ENCODE measurements around the gene CRIM1. TPM values are rescaled to one million over a fixed set of nuclear protein-coding genes. Genes with fewer than 3 reads are reported as not detected.

CRIM1 gene
- total and polyA plus RNA-seq, 5 donors from 2014 or later: 0.15 to 2.7 (median 0.74) TPM

- Mint-ChIP-seq H3K4me1 (peaks cover 0 to 10% (median 7%) of the 10 kb centered on the region in 4 donors), H3K27me3 (no peaks in the 10 kb centered on the region), H3K4me3 (no peak overlapping the region), H3K9me3 (no peaks in the 10 kb centered on the region), H3K36me3 (no peaks in the 10 kb centered on the region), H3K27ac (peak overlapping the region in 1 of 3 donors; percentile 5)
- H3K27me3 ChIP-seq (ENCODE audit: control insufficient read depth, insufficient read depth, low read length): no peaks in the 10 kb centered on the region
- ATAC-seq (ENCODE audit: low read depth in 2 of 2) (no peak), DNase-seq (no peak)
- H3K36me3 ChIP-seq (ENCODE audit: control insufficient read depth, insufficient read depth, low read length): no peaks in the 10 kb centered on the region
- H3K4me1 ChIP-seq (ENCODE audit: control insufficient read depth, insufficient read depth, low read length, poor library complexity, severe bottlenecking): no peaks in the 10 kb centered on the region
- H3K9me3 ChIP-seq (ENCODE audit: control insufficient read depth in 2 of 2, low read length in 2 of 2): no peaks in the 10 kb centered on the region
- no peak overlapping the region for H3K27ac ChIP-seq (ENCODE audit: insufficient read depth, low read length, poor library complexity, severe bottlenecking)
- H3K4me3 ChIP-seq (ENCODE audit: low read depth, low read length): no peak overlapping the region
Observed at GRCh38 chr2:36439084-36439483, 83.5 kb downstream of the CRIM1 start.

GRCh38 chr2:36441065-36441625 lies 85.6 kb downstream of the CRIM1 start:
- H3K36me3 ChIP-seq (ENCODE audit: control insufficient read depth, insufficient read depth, low read length): no peaks in the 10 kb centered on the region
- H3K27me3 Mint-ChIP-seq: no peaks in the 10 kb centered on the region
- H3K27ac ChIP-seq (ENCODE audit: insufficient read depth, low read length, poor library complexity, severe bottlenecking): no peak overlapping the region
- no peaks in the 10 kb centered on the region for H3K4me1 ChIP-seq (ENCODE audit: control insufficient read depth, insufficient read depth, low read length, poor library complexity, severe bottlenecking)
- DNase-seq: no peak
- ATAC-seq (ENCODE audit: low read depth in 2 of 2): no peak
- H3K36me3 Mint-ChIP-seq: no peaks in the 10 kb centered on the region
- H3K9me3 ChIP-seq (ENCODE audit: control insufficient read depth in 2 of 2, low read length in 2 of 2): no peaks in the 10 kb centered on the region
- peaks cover 0 to 10% (median 7%) of the 10 kb centered on the region in 4 donors for H3K4me1 Mint-ChIP-seq
- H3K4me3 ChIP-seq (ENCODE audit: low read depth, low read length): no peak overlapping the region
- H3K27me3 ChIP-seq (ENCODE audit: control insufficient read depth, insufficient read depth, low read length): no peaks in the 10 kb centered on the region
- no peak overlapping the region for H3K4me3 Mint-ChIP-seq
- no peak overlapping the region for H3K27ac Mint-ChIP-seq
- H3K9me3 Mint-ChIP-seq: no peaks in the 10 kb centered on the region

- ATAC-seq (ENCODE audit: low read depth in 2 of 2): no peak
Observed at GRCh38 chr2:36441816-36442215, 86.2 kb downstream of the CRIM1 start.

GRCh38 chr2:36444216-36444936 lies 88.8 kb downstream of the CRIM1 start:
- Histone ChIP-seq H3K36me3 (ENCODE audit: control insufficient read depth, insufficient read depth, low read length) (no peaks in the 10 kb centered on the region), H3K27me3 (ENCODE audit: control insufficient read depth, insufficient read depth, low read length) (no peaks in the 10 kb centered on the region), H3K9me3 (ENCODE audit: control insufficient read depth in 2 of 2, low read length in 2 of 2) (no peaks in the 10 kb centered on the region), H3K27ac (ENCODE audit: insufficient read depth, low read length, poor library complexity, severe bottlenecking) (no peak overlapping the region), H3K4me1 (ENCODE audit: control insufficient read depth, insufficient read depth, low read length, poor library complexity, severe bottlenecking) (no peaks in the 10 kb centered on the region), H3K4me3 (ENCODE audit: low read depth, low read length) (no peak overlapping the region)
- peaks cover 0 to 10% (median 7%) of the 10 kb centered on the region in 4 donors for H3K4me1 Mint-ChIP-seq
- H3K9me3 Mint-ChIP-seq: peaks cover 0 to 1% (median 0%) of the 10 kb centered on the region in 7 donors
- H3K4me3 Mint-ChIP-seq: no peak overlapping the region
- H3K27me3 Mint-ChIP-seq: no peaks in the 10 kb centered on the region
- DNase-seq: no peak
- no peak overlapping the region for H3K27ac Mint-ChIP-seq
- ATAC-seq (ENCODE audit: low read depth in 2 of 2): no peak
- H3K36me3 Mint-ChIP-seq: no peaks in the 10 kb centered on the region

More at GRCh38 chr2:36441816-36442215, 86.2 kb downstream of the CRIM1 start:
- Histone ChIP-seq H3K9me3 (ENCODE audit: control insufficient read depth in 2 of 2, low read length in 2 of 2) (no peaks in the 10 kb centered on the region), H3K4me1 (ENCODE audit: control insufficient read depth, insufficient read depth, low read length, poor library complexity, severe bottlenecking) (no peaks in the 10 kb centered on the region), H3K4me3 (ENCODE audit: low read depth, low read length) (no peak overlapping the region), H3K36me3 (ENCODE audit: control insufficient read depth, insufficient read depth, low read length) (no peaks in the 10 kb centered on the region), H3K27me3 (ENCODE audit: control insufficient read depth, insufficient read depth, low read length) (no peaks in the 10 kb centered on the region), H3K27ac (ENCODE audit: insufficient read depth, low read length, poor library complexity, severe bottlenecking) (no peak overlapping the region)
- H3K36me3 Mint-ChIP-seq: no peaks in the 10 kb centered on the region
- H3K4me1 Mint-ChIP-seq: peaks cover 0 to 10% (median 7%) of the 10 kb centered on the region in 4 donors
- DNase-seq: no peak
- H3K9me3 Mint-ChIP-seq: peaks cover 0 to 1% (median 0%) of the 10 kb centered on the region in 7 donors
- H3K27ac Mint-ChIP-seq: no peak overlapping the region
- H3K27me3 Mint-ChIP-seq: no peaks in the 10 kb centered on the region
- no peak overlapping the region for H3K4me3 Mint-ChIP-seq

GRCh38 chr2:36445185-36445866 lies 89.7 kb downstream of the CRIM1 start:
- Mint-ChIP-seq H3K36me3 (no peaks in the 10 kb centered on the region), H3K4me3 (no peak overlapping the region), H3K27ac (no peak overlapping the region), H3K9me3 (peaks cover 0 to 1% (median 0%) of the 10 kb centered on the region in 7 donors), H3K27me3 (no peaks in the 10 kb centered on the region), H3K4me1 (peaks cover 0 to 10% (median 7%) of the 10 kb centered on the region in 4 donors)
- no peaks in the 10 kb centered on the region for H3K36me3 ChIP-seq (ENCODE audit: control insufficient read depth, insufficient read depth, low read length)
- no peak overlapping the region for H3K4me3 ChIP-seq (ENCODE audit: low read depth, low read length)
- no peak overlapping the region for H3K27ac ChIP-seq (ENCODE audit: insufficient read depth, low read length, poor library complexity, severe bottlenecking)
- H3K27me3 ChIP-seq (ENCODE audit: control insufficient read depth, insufficient read depth, low read length): no peaks in the 10 kb centered on the region
- DNase-seq: no peak
- ATAC-seq (ENCODE audit: low read depth in 2 of 2): no peak
- no peaks in the 10 kb centered on the region for H3K9me3 ChIP-seq (ENCODE audit: control insufficient read depth in 2 of 2, low read length in 2 of 2)
- H3K4me1 ChIP-seq (ENCODE audit: control insufficient read depth, insufficient read depth, low read length, poor library complexity, severe bottlenecking): no peaks in the 10 kb centered on the region

GRCh38 chr2:36446294-36446693 lies 90.7 kb downstream of the CRIM1 start:
- H3K4me3 ChIP-seq (ENCODE audit: low read depth, low read length): no peak overlapping the region
- H3K4me3 Mint-ChIP-seq: no peak overlapping the region
- no peaks in the 10 kb centered on the region for H3K36me3 ChIP-seq (ENCODE audit: control insufficient read depth, insufficient read depth, low read length)
- H3K27me3 ChIP-seq (ENCODE audit: control insufficient read depth, insufficient read depth, low read length): no peaks in the 10 kb centered on the region
- H3K27me3 Mint-ChIP-seq: no peaks in the 10 kb centered on the region
- no peak overlapping the region for H3K27ac Mint-ChIP-seq
- no peaks in the 10 kb centered on the region for H3K4me1 ChIP-seq (ENCODE audit: control insufficient read depth, insufficient read depth, low read length, poor library complexity, severe bottlenecking)
- H3K9me3 Mint-ChIP-seq: peaks cover 0 to 1% (median 0%) of the 10 kb centered on the region in 7 donors
- H3K27ac ChIP-seq (ENCODE audit: insufficient read depth, low read length, poor library complexity, severe bottlenecking): no peak overlapping the region
- H3K36me3 Mint-ChIP-seq: no peaks in the 10 kb centered on the region
- DNase-seq: no peak
- peaks cover 0 to 10% (median 7%) of the 10 kb centered on the region in 4 donors for H3K4me1 Mint-ChIP-seq
- H3K9me3 ChIP-seq (ENCODE audit: control insufficient read depth in 2 of 2, low read length in 2 of 2): no peaks in the 10 kb centered on the region
- ATAC-seq (ENCODE audit: low read depth in 2 of 2): no peak

GRCh38 chr2:36449213-36449612 lies 93.6 kb downstream of the CRIM1 start:
- no peak overlapping the region for H3K27ac Mint-ChIP-seq
- Histone ChIP-seq H3K4me3 (ENCODE audit: low read depth, low read length) (no peak overlapping the region), H3K4me1 (ENCODE audit: control insufficient read depth, insufficient read depth, low read length, poor library complexity, severe bottlenecking) (no peaks in the 10 kb centered on the region), H3K36me3 (ENCODE audit: control insufficient read depth, insufficient read depth, low read length) (no peaks in the 10 kb centered on the region), H3K9me3 (ENCODE audit: control insufficient read depth in 2 of 2, low read length in 2 of 2) (no peaks in the 10 kb centered on the region), H3K27ac (ENCODE audit: insufficient read depth, low read length, poor library complexity, severe bottlenecking) (no peak overlapping the region), H3K27me3 (ENCODE audit: control insufficient read depth, insufficient read depth, low read length) (no peaks in the 10 kb centered on the region)
- no peak overlapping the region for H3K4me3 Mint-ChIP-seq
- no peaks in the 10 kb centered on the region for H3K4me1 Mint-ChIP-seq
- H3K36me3 Mint-ChIP-seq: no peaks in the 10 kb centered on the region
- peaks cover 0 to 1% (median 0%) of the 10 kb centered on the region in 7 donors for H3K9me3 Mint-ChIP-seq
- DNase-seq (no peak), ATAC-seq (ENCODE audit: low read depth in 2 of 2) (no peak)
- H3K27me3 Mint-ChIP-seq: no peaks in the 10 kb centered on the region
